PC-9 (cell line): ENCODE results near the gene GAPDHS. TPM values are rescaled to one million over a fixed set of nuclear protein-coding genes. Genes with fewer than 3 reads are reported as not detected.

ENCODE experiments used
- BruUV-seq: library from RNA; stranded (reverse); fragments of 400-500 nt; replicated peaks from 2 replicates; lab custom pipeline; 2021; lab: Mats Ljungman, UMichigan
- CTCF ChIA-PET: fragments of 300-600 bp; sonication (Branson Sonifier 250); formaldehyde crosslinking; loops from one replicate; lab custom pipeline; 2022; ENCODE audit warnings: antibody characterized with exemption; lab: Charles Lee
- POLR2A ChIA-PET: fragments of 300-600 bp; sonication (Branson Sonifier 250); formaldehyde crosslinking; loops from one replicate; lab custom pipeline; 2022; ENCODE audit warnings: antibody characterized with exemption; ENCODE audit not compliant: unreplicated experiment; lab: Charles Lee
- DNase-seq, 2 experiments: peaks; one replicate each; pipeline versions ENCODE4 v3.0.0 to v3.0.0-alpha.2; 2015 to 2022; ENCODE audit warnings: mixed read lengths in 1 of 2
- H2AFZ ChIP-seq: fragments of 200-600 bp; sonication (generic); 2 replicates; pipeline ENCODE4 v1.8.1; 2017; ENCODE audit warnings: antibody characterized with exemption
- H3F3A ChIP-seq: fragments of 200-600 bp; sonication (generic); 2 replicates; pipeline ENCODE4 v1.8.1; 2017; ENCODE audit warnings: antibody characterized with exemption, mild to moderate bottlenecking, low read depth; ENCODE audit not compliant: insufficient read depth
- H3K27ac ChIP-seq: fragments of 200-600 bp; sonication (generic); 2 replicates; pipeline ENCODE4 v1.6.1; 2016; ENCODE audit warnings: mixed run types
- H3K27me3 ChIP-seq: fragments of 200-600 bp; sonication (generic); 2 replicates; pipeline ENCODE4 v1.6.1; 2016; ENCODE audit warnings: low read depth, mixed run types; ENCODE audit not compliant: insufficient read depth
- H3K36me3 ChIP-seq: fragments of 200-600 bp; sonication (generic); 2 replicates; pipeline ENCODE4 v1.6.1; 2016; ENCODE audit warnings: low read depth, mixed run types
- H3K4me1 ChIP-seq: fragments of 200-600 bp; sonication (generic); replicated peaks from 2 replicates; pipeline ENCODE4 v1.6.1; 2016; ENCODE audit warnings: mixed run types; ENCODE audit not compliant: insufficient read depth
- H3K4me2 ChIP-seq: fragments of 200-600 bp; sonication (generic); 2 replicates; pipeline ENCODE4 v1.6.1; 2017; ENCODE audit warnings: mixed run types
- H3K4me3 ChIP-seq: fragments of 200-600 bp; sonication (generic); 2 replicates; pipeline ENCODE4 v1.6.1; 2016; ENCODE audit warnings: mixed run types
- H3K79me2 ChIP-seq: fragments of 200-600 bp; sonication (generic); 2 replicates; pipeline ENCODE4 v1.6.1; 2017; ENCODE audit warnings: low read depth, mixed run types
- H3K9me2 ChIP-seq: fragments of 200-600 bp; sonication (generic); 2 replicates; pipeline ENCODE4 v1.8.1; 2017; ENCODE audit warnings: mild to moderate bottlenecking; ENCODE audit not compliant: insufficient read depth
- H3K9me3 ChIP-seq: fragments of 200-600 bp; sonication (generic); 2 replicates; pipeline ENCODE4 v1.8.1; 2016; ENCODE audit warnings: low read depth; ENCODE audit not compliant: insufficient read depth
- H4K20me1 ChIP-seq: fragments of 200-600 bp; sonication (generic); 2 replicates; pipeline ENCODE4 v1.8.1; 2017; ENCODE audit not compliant: insufficient read depth
- CTCF ChIP-seq: fragments of 200-600 bp; sonication (generic); conservative IDR thresholded peaks from 2 replicates; pipeline ENCODE4 v1.6.1; 2017; ENCODE audit warnings: mixed run types, antibody characterized with exemption, mild to moderate bottlenecking, moderate library complexity
- EZH2 ChIP-seq: fragments of 200-600 bp; sonication (generic); IDR thresholded peaks from 2 replicates; pipeline ENCODE4 v1.8.0; 2017; ENCODE audit warnings: antibody characterized with exemption, low read depth
- intact Hi-C: fragments of 100-400 bp; cut with micrococcal nuclease; formaldehyde crosslinking; loops from one replicate; pipeline ENCODE4 v1.10.0; 2022; ENCODE audit not compliant: unreplicated experiment
- total RNA-seq: library from RNA; stranded (reverse); gene quantifications from 2 replicates; pipeline ENCODE4 v1.2.3, GENCODE V29; 2021

GAPDHS gene
- total RNA-seq, 1 experiment from 2014 or later = not detected

- Histone ChIP-seq H3K4me1 (peaks cover 14% of the 10 kb centered on the region), H3K36me3 (peaks cover 6% of the 10 kb centered on the region; the same call in 1 of the 2 replicates), H3K27ac (no peak overlapping the region), H4K20me1 (no peaks in the 10 kb centered on the region), H3K27me3 (no peaks in the 10 kb centered on the region), H3F3A (no peaks in the 10 kb centered on the region), H3K9me2 (no peaks in the 10 kb centered on the region), H2AFZ (no peak overlapping the region), H3K79me2 (peaks cover 42% of the 10 kb centered on the region), H3K9me3 (no peaks in the 10 kb centered on the region), H3K4me3 (peak overlapping the region; percentile 100; the same call in 1 of the 2 replicates), H3K4me2 (peak overlapping the region; percentile 98)
- ChIA-PET CTCF (no interaction called here), POLR2A (no interaction called here)
- TF ChIP-seq EZH2 (no peak), CTCF (no peak)
- BruUV-seq = no TSS peak
- intact Hi-C loops = loop anchor here (2.0 kb wide), 1 partner anchor 191 kb away; no protein-coding TSS in a partner anchor
- DNase-seq = no peak
These were observed 10.2 kb downstream of the GAPDHS start for GRCh38 chr19:35543280-35544109.

- POLR2A ChIA-PET = no interaction called here
- Histone ChIP-seq H3K36me3 (peaks cover 6% of the 10 kb centered on the region; the same call in 1 of the 2 replicates), H3K9me2 (no peaks in the 10 kb centered on the region), H3K4me2 (peak overlapping the region; percentile 98), H3K4me1 (peaks cover 14% of the 10 kb centered on the region), H3K27me3 (no peaks in the 10 kb centered on the region), H4K20me1 (no peaks in the 10 kb centered on the region; the same call in 1 of the 2 replicates), H2AFZ (peak overlapping the region; percentile 99; the same call in 1 of the 2 replicates), H3F3A (no peaks in the 10 kb centered on the region), H3K9me3 (no peaks in the 10 kb centered on the region), H3K27ac (no peak overlapping the region), H3K79me2 (peaks cover 42% of the 10 kb centered on the region), H3K4me3 (peak overlapping the region; percentile 100)
- CTCF ChIA-PET = no interaction called here
- BruUV-seq = no TSS peak
- TF ChIP-seq CTCF (no peak), EZH2 (no peak)
- no peak for DNase-seq
- intact Hi-C loops = loop anchor here (2.0 kb wide), 1 partner anchor 191 kb away; no protein-coding TSS in a partner anchor
These were observed 11.0 kb downstream of the GAPDHS start for GRCh38 chr19:35544110-35544802.

- Histone ChIP-seq H3F3A (no peaks in the 10 kb centered on the region), H3K9me3 (no peaks in the 10 kb centered on the region), H4K20me1 (no peaks in the 10 kb centered on the region; the same call in 1 of the 2 replicates), H3K4me2 (peak within 1 kb of the TSS; percentile 98), H2AFZ (peak within 1 kb of the TSS; percentile 99), H3K4me1 (peaks cover 14% of the 10 kb centered on the region), H3K27ac (peak within 1 kb of the TSS; percentile 59), H3K79me2 (peaks cover 42% of the 10 kb centered on the region), H3K4me3 (peak within 1 kb of the TSS; percentile 100), H3K9me2 (no peaks in the 10 kb centered on the region), H3K27me3 (no peaks in the 10 kb centered on the region), H3K36me3 (peaks cover 6% of the 10 kb centered on the region; the same call in 1 of the 2 replicates)
- TF ChIP-seq EZH2 (no peak), CTCF (no peak)
- BruUV-seq = TSS peak; percentile 72
- intact Hi-C loops = loop anchor here (1.0 to 5.0 kb wide), 4 partner anchors 35 to 387 kb away; partner anchors contain the start of gene ETV2
- POLR2A ChIA-PET = no interaction called here
- DNase-seq = peak; percentile 66 to 90
- CTCF ChIA-PET = interaction anchor here (0.5 kb wide), 1 partner anchor 74 kb away, joined by 4 read pairs; no protein-coding TSS in a partner anchor
These were observed 12.0 kb downstream of the GAPDHS start, which contains the start of gene TMEM147 for GRCh38 chr19:35545001-35545854. TMEM147 (plus strand) TSS chr19:35545626; CDS start chr19:35545740, 114 bp downstream.
